KMS-11 (cell line): ENCODE data around the gene CLK3.
A peak's percentile ranks its signal among the peaks of the same experiment; 100 is the strongest.

Experiments used
- H2AFZ ChIP-seq: fragments of 200-600 bp; sonication (generic); 2 replicates; pipeline ENCODE4 v1.6.1; 2016; ENCODE audit warnings: antibody characterized with exemption, mixed run types, low read depth
- H3K27ac ChIP-seq: fragments of 200-600 bp; sonication (generic); 2 replicates; pipeline ENCODE4 v1.6.1; 2016; ENCODE audit warnings: mild to moderate bottlenecking, mixed run types
- H3K27me3 ChIP-seq: fragments of 200-600 bp; sonication (generic); 2 replicates; pipeline ENCODE4 v1.6.1; 2017; ENCODE audit warnings: mild to moderate bottlenecking, low read depth, mixed run types, moderate library complexity; ENCODE audit not compliant: insufficient read depth
- H3K36me3 ChIP-seq: fragments of 200-600 bp; sonication (generic); 2 replicates; pipeline ENCODE4 v1.6.1; 2017; ENCODE audit warnings: mild to moderate bottlenecking, mixed run types; ENCODE audit not compliant: insufficient read depth
- H3K4me1 ChIP-seq: fragments of 200-600 bp; sonication (generic); 2 replicates; pipeline ENCODE4 v1.6.1; 2016; ENCODE audit warnings: mild to moderate bottlenecking, low read depth, mixed run types; ENCODE audit not compliant: poor library complexity, severe bottlenecking
- H3K4me2 ChIP-seq: fragments of 200-600 bp; sonication (generic); 2 replicates; pipeline ENCODE4 v1.7.0; 2016; ENCODE audit warnings: mild to moderate bottlenecking, mixed run types
- H3K4me3 ChIP-seq: fragments of 200-600 bp; sonication (generic); IDR thresholded peaks from 2 replicates; pipeline ENCODE4 v1.6.1; 2017; ENCODE audit warnings: low read depth, low read length, mixed read lengths; ENCODE audit not compliant: insufficient read depth
- H3K79me2 ChIP-seq: fragments of 200-600 bp; sonication (generic); 2 replicates; pipeline ENCODE4 v1.6.1; 2016; ENCODE audit warnings: low read depth, mixed run types; ENCODE audit not compliant: insufficient read depth
- H3K9ac ChIP-seq: fragments of 200-600 bp; sonication (generic); 2 replicates; pipeline ENCODE4 v1.6.1; 2016; ENCODE audit warnings: mild to moderate bottlenecking, mixed run types
- H4K20me1 ChIP-seq: fragments of 200-600 bp; sonication (generic); 2 replicates; pipeline ENCODE4 v1.6.1; 2016; ENCODE audit warnings: mild to moderate bottlenecking, mixed run types; ENCODE audit not compliant: insufficient read depth
- TF ChIP-seq, protein P1 (sequence below): fragments of 200-600 bp; sonication (generic); conservative IDR thresholded peaks from 2 replicates; pipeline ENCODE4 v1.6.1; 2017; ENCODE audit warnings: low read depth, mild to moderate bottlenecking, antibody characterized with exemption, low read length, moderate library complexity, mixed read lengths

Gene CLK3

DNA sequence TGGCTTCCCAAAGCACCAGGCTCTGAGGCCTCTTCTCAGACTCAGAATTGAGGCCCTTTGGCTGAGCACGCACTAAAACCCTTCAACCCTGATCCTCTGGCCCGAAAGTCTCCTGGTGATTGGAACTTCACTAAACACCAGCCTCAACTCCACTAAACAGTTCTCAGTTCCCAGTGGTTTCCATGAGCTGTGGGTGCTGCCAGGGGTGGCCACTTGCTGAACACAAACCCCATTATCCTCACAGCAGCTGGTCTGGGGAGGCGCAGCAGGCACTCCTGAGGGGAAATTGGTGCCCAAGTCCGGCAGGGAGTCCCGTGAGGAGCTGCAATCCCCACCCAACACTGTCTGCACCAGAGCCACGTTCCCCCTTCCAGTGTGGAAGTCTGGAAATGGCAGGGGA, 3.8 kb upstream of the CLK3 start:
- Histone ChIP-seq H4K20me1 (0 out of 2 replicates have a peak, but pooled peaks cover 3% of the 10 kb centered on the region), H3K4me2 (no peak overlapping the region), H2AFZ (no peak overlapping the region), H3K9ac (no peak overlapping the region), H3K27me3 (no peaks in the 10 kb centered on the region), H3K4me1 (peaks cover 7% of the 10 kb centered on the region), H3K4me3 (no peak overlapping the region), H3K36me3 (no peaks in the 10 kb centered on the region), H3K79me2 (peaks cover 11% of the 10 kb centered on the region), H3K27ac (no peak overlapping the region)
- TF ChIP-seq, protein P1, sequence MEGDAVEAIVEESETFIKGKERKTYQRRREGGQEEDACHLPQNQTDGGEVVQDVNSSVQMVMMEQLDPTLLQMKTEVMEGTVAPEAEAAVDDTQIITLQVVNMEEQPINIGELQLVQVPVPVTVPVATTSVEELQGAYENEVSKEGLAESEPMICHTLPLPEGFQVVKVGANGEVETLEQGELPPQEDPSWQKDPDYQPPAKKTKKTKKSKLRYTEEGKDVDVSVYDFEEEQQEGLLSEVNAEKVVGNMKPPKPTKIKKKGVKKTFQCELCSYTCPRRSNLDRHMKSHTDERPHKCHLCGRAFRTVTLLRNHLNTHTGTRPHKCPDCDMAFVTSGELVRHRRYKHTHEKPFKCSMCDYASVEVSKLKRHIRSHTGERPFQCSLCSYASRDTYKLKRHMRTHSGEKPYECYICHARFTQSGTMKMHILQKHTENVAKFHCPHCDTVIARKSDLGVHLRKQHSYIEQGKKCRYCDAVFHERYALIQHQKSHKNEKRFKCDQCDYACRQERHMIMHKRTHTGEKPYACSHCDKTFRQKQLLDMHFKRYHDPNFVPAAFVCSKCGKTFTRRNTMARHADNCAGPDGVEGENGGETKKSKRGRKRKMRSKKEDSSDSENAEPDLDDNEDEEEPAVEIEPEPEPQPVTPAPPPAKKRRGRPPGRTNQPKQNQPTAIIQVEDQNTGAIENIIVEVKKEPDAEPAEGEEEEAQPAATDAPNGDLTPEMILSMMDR = no peak

DNA sequence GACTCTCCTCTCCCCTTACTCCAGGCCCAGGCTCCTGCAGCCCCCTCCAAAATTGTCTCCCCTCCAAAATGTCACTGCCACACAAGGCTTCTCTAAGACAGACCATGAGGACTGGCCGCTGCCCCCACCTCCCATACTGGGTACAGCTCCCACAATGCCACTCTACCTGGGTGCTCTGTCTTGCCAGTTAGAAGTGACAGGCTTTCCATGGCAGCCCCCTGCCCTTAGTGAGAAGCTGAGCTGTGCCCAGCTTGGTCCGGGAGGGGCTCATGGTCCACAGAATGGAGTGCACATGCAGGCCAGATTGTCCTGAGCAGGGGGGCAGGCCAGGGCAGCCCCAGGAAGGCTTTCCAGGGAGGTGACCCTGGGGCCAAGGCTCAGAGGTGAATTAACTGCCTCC, 3.0 kb upstream of the CLK3 start:
- TF ChIP-seq, protein P1 = no peak
- no peak overlapping the region for H3K4me2 ChIP-seq
- no peak overlapping the region for H2AFZ ChIP-seq
- no peak overlapping the region for H3K27ac ChIP-seq
- no peak overlapping the region for H3K4me3 ChIP-seq
- peaks cover 20% of the 10 kb centered on the region for H3K79me2 ChIP-seq
- H4K20me1 ChIP-seq = 0 out of 2 replicates have a peak, but pooled peaks cover 6% of the 10 kb centered on the region
- no peaks in the 10 kb centered on the region for H3K36me3 ChIP-seq
- no peaks in the 10 kb centered on the region for H3K27me3 ChIP-seq
- H3K9ac ChIP-seq = no peak overlapping the region
- peaks cover 16% of the 10 kb centered on the region for H3K4me1 ChIP-seq

DNA sequence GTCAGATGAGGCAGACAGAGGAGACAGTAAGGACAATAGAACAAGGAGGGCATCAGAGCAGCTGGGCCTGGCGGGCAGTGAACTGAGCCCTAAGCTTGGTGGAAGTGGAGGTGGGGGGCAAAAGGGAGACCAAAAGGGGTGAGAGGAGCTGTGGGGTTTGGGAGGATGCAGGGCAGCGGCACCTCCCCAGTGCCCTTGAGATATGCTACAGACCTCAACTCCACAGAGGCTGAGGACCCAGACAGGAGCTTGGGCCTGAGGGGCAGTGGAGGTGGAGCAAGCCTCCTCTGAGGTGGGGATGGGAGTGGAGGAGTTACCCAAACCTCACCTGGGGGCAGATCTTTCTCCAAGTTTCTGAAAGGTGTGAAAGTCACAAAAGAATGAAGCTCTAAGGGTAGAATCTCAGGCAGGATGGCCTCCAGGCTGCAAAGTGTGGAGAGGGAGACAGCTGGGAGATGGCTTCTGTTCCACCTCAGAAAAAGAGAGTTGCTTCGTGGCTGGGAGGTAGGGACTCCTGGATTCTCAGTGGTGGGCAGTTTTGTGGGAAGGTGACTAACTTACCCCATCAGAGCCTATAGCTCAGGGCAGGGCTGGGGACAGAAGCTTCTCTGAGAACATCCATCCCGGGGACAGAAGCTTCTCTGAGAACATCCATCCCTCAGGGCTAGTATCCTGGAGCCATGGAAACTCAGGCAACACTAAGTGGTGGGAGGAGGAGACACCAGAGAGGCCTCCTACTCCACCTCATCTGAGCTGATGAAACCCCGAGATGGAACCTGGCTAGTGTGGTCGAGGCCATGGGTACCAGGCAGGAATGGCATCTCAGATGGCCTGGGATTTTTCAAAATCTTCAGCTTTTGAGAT, 2.3 kb upstream of the CLK3 start:
- H3K27me3 ChIP-seq = no peaks in the 10 kb centered on the region
- no peak overlapping the region; the same call in 1 of the 2 replicates for H3K4me2 ChIP-seq

DNA sequence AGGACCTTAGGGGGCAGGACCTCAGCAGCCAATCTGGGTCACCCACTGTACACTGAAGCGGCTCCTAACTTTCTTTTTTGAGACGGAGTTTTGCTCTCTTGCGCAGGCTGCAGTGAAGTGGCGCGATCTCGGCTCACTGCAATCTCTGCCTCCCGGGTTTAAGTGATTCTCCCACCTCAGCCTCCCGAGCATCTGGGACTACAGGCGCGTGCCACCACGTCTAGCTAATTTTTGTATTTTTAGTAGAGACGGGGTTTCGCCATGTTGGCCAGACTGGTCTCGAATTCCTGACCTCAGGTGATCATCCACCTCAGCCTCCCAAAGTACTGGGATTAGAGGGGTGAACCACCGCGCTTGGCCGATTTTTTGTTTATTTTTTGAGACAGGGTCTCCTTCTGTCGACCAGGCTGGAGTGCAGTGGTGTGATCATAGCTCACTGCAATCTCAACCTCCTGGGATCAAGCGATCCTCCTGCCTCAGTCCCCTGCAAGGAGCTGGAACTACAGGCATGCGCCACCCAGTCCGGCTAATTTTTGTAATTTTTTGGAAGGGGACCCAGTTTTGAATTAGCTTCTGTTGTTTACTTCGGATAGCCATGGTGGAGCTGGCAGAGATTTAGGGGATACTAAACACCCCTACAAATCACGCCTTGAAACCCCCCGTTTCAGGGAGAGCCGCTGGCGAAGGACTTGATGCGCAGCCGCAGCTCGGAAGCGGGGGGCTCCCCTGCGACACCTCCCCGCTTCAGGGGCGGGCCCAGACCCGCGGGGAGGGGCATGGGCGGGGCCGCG, 1.5 kb upstream of the CLK3 start:
- H4K20me1 ChIP-seq = 0 out of 2 replicates have a peak, but pooled peaks cover 6% of the 10 kb centered on the region
- TF ChIP-seq, protein P1 = no peak
- H2AFZ ChIP-seq = peak overlapping the region; percentile 86
- H3K79me2 ChIP-seq = peaks cover 34% of the 10 kb centered on the region
- H3K27me3 ChIP-seq = no peaks in the 10 kb centered on the region
- no peak overlapping the region for H3K4me3 ChIP-seq
- no peaks in the 10 kb centered on the region for H3K36me3 ChIP-seq
- peak overlapping the region; percentile 96 for H3K4me2 ChIP-seq
- no peak overlapping the region for H3K27ac ChIP-seq
- H3K9ac ChIP-seq = peak overlapping the region; percentile 83; the same call in 1 of the 2 replicates
- peaks cover 29% of the 10 kb centered on the region for H3K4me1 ChIP-seq

More for the DNA sequence above, 2.3 kb upstream of the CLK3 start:
- no peak overlapping the region for H3K9ac ChIP-seq
- peaks cover 26% of the 10 kb centered on the region for H3K79me2 ChIP-seq
- TF ChIP-seq, protein P1 = no peak
- no peak overlapping the region for H3K4me3 ChIP-seq
- peaks cover 22% of the 10 kb centered on the region for H3K4me1 ChIP-seq
- H3K36me3 ChIP-seq = no peaks in the 10 kb centered on the region
- H2AFZ ChIP-seq = no peak overlapping the region
- H3K27ac ChIP-seq = no peak overlapping the region
- H4K20me1 ChIP-seq = 0 out of 2 replicates have a peak, but pooled peaks cover 6% of the 10 kb centered on the region
